Ramos (cell line): ENCODE data around the gene MOCOS.

ENCODE experiments used
- in situ Hi-C: fragments of 300-500 bp; cut with MboI; formaldehyde crosslinking; loops from one replicate; pipeline ENCODE4 v1.14.3; 2022; ENCODE audit warnings: low sequenced_read_pairs; ENCODE audit not compliant: unreplicated experiment

MOCOS gene

DNA sequence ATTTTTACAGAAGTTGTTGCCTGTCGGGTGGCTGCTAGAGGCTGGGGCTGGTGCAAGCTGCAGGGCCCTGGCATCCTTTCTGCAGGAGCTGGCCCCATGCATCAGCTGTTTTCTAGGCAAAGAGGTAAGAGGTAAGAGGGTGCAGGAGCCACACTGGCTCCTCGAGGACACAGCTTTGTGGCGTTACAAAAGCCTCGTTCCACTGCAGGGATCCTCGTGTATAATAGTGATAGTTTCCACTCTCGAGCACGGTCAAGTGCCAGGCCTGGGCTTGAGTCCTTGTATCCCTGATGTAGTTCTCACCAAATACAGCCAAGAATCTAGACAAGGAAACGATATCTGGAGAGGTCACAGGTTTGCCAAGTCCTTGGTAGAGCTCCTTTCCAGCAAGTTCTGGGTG is 77.0 kb downstream of the MOCOS start:
- in situ Hi-C loops = no loop called here

DNA sequence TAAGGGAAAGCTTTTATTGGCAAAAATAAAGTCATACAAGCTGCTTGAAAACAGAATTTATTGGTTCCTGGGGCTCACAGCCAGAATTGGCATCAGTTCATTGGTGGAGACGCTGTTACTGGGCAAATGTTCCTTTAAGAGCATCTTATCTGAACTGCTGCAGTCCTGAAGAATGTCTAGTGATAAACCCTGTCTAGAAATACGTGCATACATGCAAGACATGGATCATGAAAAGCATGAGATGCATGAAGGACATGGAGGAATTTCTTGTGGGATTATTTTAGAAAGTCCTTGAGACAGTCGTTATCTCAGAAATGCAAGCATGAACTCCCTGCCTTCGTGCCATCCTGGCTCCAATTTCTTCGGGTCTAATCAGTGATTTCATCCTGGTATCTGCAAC is 77.7 kb downstream of the MOCOS start:
- in situ Hi-C loops = no loop called here

DNA sequence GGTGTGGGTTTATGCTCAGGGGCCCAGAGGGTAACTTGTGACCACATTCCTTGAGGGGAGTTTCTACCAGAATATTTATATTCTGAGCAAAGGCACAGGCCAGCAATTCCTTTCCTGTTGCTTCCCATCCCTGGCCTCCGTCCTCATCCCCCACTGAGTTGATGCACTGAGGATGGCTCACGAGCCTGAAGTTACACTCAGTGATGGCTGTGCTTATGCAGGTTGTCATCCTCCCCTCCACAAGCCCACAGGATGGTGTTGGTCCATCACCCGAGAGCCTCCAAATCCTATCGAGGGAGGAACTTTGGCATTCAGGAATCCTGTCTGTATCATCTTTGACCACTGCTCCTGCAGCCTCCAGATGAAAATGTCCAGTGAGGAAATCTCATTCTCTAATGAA is 81.9 kb downstream of the MOCOS start:
- in situ Hi-C loops = no loop called here

GRCh38 chr18:36271153-36271552 is 83.9 kb downstream of the MOCOS start:
- in situ Hi-C loops = no loop called here

- in situ Hi-C loops = no loop called here
These were observed 86.0 kb downstream of the MOCOS start for GRCh38 chr18:36273347-36273746.

GRCh38 chr18:36274083-36274715 is 86.9 kb downstream of the MOCOS start:
- in situ Hi-C loops = no loop called here

DNA sequence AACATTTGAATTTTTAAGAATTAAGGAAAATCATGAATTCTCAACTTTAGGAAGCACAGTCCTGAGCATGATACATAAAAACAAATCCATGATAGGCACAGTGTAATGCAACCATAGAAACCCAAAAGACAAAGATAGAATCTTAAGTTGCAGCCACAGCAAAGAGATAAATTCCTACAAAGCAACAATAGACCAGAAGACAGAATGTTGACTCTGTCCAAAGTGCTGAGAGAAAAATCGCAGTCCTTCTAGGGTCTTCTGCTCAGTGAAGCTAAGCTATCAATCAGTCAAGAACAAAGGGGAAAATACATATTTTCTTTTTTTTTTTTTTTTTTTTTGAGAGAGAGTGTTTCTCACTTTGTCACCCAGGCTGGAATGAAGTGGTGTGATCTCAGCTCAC is 88.3 kb downstream of the MOCOS start:
- in situ Hi-C loops = no loop called here

DNA sequence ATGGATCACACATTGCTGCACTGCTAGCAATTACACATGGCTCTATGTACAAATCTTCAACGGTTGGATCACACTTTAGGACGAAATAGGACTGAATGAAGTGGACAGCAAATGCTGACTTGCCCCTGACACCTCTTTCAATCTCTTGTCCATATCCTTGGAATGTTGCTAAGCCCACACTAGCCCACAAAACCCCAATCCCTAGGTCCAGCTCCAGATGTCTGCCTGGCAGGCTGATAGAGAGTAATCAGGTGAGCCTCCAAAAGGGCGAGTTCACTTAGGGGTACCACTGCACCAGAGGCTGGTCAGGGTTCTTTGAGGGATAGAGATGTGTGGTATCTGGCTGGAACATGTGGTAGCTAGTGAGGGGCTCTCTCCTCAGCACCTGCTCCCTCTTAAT is 91.7 kb downstream of the MOCOS start:
- in situ Hi-C loops = no loop called here

GRCh38 chr18:36281936-36282335 is 94.6 kb downstream of the MOCOS start:
- in situ Hi-C loops = loop anchor here (5.0 to 10.0 kb wide), 4 partner anchors 190 to 897 kb away; no protein-coding TSS in a partner anchor

- in situ Hi-C loops = loop anchor here (5.0 to 10.0 kb wide), 4 partner anchors 191 to 899 kb away; no protein-coding TSS in a partner anchor
These were observed 96.2 kb downstream of the MOCOS start for GRCh38 chr18:36283448-36283847.

DNA sequence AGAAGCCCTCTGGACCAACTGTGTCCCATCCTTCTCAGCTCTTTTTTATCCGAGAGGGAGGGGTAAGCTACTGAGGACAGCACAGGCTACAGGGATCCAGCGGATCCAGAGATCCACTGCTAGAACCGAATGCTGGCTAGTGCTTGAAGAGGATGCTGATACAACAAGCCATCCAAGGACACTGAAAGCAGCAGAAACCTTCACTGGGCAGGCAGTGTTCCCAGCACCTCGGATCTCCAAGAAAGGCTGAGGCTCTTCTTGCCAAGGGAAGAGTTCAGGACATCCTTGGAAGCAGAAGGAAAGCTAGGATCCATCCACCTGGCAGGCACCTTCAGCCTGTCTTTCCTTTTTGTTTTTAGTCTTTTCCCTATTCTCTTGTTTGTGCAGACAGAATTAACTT is 97.0 kb downstream of the MOCOS start:
- in situ Hi-C loops = loop anchor here (5.0 to 10.0 kb wide), 4 partner anchors 192 to 899 kb away; no protein-coding TSS in a partner anchor

DNA sequence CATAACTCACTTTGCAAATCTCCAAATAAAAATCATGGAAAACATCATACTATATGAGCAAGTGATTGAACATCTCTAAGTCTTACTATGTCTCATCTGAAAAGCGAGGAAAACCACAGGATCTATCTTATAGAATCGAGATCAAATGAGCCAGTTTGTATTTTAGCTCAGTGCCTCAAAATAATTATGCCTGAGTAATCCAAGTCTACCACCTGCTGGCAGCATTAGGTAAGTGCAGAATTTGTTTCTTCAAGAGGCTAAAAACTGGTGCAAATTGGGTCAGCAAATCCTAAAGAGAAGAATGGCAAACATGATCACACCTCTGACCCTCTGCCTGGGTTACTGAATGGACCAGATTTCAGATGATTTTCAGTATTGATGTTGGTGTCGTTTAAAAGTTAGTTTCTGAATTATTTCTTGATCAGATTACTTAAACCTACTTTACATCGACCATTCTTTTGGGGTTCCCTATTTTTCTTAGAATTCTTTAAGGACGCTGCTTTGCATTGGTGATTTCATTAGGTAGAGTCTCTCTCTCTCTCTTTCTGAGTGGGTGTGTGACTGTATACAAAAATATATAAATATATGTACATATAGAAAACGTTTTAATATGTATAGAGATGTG is 97.5 kb downstream of the MOCOS start:
- in situ Hi-C loops = loop anchor here (5.0 to 10.0 kb wide), 4 partner anchors 192 to 900 kb away; no protein-coding TSS in a partner anchor

GRCh38 chr18:36287653-36288052 is 100.4 kb downstream of the MOCOS start:
- in situ Hi-C loops = loop anchor here (10.0 kb wide), 1 partner anchor 903 kb away; no protein-coding TSS in a partner anchor

- in situ Hi-C loops = loop anchor here (10.0 kb wide), 1 partner anchor 904 kb away; no protein-coding TSS in a partner anchor
These were observed 101.4 kb downstream of the MOCOS start for GRCh38 chr18:36288689-36289088.

DNA sequence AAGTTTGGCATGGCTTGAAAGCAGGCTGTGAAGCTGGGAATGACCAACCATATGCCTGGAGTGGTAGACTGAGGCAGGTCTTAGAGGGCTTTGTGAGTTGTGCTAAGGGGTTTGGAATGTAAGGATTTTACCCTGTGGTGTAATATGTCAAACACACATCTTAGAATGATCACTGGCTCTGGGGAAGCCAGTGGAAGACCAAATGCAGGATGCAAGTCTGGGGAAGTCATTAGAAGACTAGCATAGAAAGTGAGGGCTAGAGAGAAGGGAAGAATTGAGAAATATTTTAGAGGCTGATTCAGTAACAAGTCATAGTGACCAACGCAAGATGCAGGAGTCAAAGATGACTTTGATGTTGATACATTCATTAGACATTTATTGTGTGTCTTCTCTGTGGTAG is 106.7 kb downstream of the MOCOS start:
- in situ Hi-C loops = no loop called here

- in situ Hi-C loops = no loop called here
These were observed 107.9 kb downstream of the MOCOS start for GRCh38 chr18:36295214-36295613.

DNA sequence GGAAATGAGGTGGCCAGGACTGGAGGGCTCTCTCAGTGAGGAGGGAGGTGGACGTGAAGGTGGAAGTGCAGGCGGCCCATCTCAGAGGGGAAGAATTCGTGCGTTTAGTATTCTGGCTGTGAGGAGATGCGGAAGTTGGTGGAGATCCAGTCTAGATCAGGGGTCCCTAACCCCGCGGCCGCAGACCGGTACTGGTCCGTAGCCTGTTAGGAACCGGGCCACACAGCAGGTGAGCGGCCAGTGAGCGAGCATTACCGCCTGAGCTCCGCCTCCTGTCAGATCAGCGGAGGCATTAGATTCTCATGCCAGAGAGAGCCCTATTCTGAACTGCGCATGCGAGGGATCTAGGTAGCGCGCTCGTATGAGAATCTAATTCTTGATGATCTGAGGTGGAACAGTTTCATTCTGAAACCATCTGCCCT is 108.6 kb downstream of the MOCOS start:
- in situ Hi-C loops = no loop called here

- in situ Hi-C loops = no loop called here
These were observed 109.5 kb downstream of the MOCOS start for GRCh38 chr18:36296650-36297416.

GRCh38 chr18:36297417-36298125 is 110.3 kb downstream of the MOCOS start, which contains the start of gene FHOD3:
Gene FHOD3 (plus strand): TSS chr18:36297713. CDS start chr18:36297836, 123 bp downstream.
- in situ Hi-C loops = no loop called here

- in situ Hi-C loops = no loop called here
These were observed 110.9 kb downstream of the MOCOS start for GRCh38 chr18:36298126-36298741.
